ENCODE data around the gene CDC42BPG. TPM values are rescaled to one million over a fixed set of nuclear protein-coding genes. Genes with fewer than 3 reads are reported as not detected.

The CDC42BPG gene
- total RNA-seq, 2 experiments from 2014 or later: 0.42 to 1.3 TPM

DNA sequence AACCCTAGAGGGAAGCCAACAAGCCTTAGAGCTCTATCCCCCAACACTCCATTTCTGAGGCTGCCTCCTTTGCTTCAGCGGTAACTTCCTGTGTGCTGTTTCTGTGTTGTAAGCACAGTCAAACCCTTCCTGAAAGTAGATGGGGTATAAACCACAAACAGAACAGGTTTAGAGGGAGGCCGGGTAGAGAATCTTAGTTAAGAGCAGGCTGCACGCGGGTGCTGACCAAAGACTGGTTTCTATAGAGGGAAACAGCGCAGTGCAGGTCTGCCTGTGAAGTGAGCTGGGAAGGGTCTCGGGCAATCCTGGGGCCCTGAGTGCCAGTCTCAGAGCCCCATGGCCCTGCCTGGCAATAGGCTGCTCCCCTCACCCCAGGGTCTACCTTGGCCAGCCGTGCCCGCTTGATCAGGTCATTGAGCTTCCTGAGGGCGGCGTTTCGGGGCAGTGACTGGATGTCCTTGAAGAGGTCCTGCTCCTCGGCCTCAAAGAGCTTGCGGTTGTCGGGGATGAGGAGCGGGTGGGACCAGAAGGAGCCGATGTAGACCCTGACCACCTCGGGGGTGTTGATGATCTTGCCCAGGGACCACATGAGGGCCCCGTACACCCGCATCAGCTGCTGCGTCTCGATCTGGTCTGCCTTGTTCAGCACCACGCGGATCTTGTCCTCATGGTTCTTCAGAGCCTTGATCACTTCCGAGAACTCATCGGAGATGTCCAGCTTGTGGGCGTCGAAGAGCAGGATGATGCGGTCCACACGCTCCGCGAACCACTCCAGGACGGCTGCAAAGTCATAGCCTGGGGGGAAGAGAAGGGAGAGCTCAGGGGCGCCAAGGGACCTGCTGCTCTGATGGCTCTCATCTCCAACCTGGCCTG lies 15.3 kb upstream of the CDC42BPG start:
- CTCF ChIA-PET: interaction anchor here (0.6 to 32.1 kb wide), 6 partner anchors 10 to 96 kb away, joined by 3 to 732 read pairs (median 6); partner anchors contain the start of genes CDC42BPG and EHD1
- DNase-seq: peak; percentile 82
- POLR2A ChIA-PET: interaction anchor here (0.6 to 1.4 kb wide), 6 partner anchors 13 to 56 kb away, joined by 3 to 5 read pairs (median 3); no protein-coding TSS in a partner anchor
- Mint-ChIP-seq H3K4me1 (peaks cover 94% of the 10 kb centered on the region), H3K36me3 (ENCODE audit: low read depth) (peaks cover 62% of the 10 kb centered on the region), H3K27ac (peak overlapping the region; percentile 98), H3K4me3 (peak overlapping the region; percentile 74), H3K9me3 (no peaks in the 10 kb centered on the region), H3K27me3 (no peaks in the 10 kb centered on the region)

DNA sequence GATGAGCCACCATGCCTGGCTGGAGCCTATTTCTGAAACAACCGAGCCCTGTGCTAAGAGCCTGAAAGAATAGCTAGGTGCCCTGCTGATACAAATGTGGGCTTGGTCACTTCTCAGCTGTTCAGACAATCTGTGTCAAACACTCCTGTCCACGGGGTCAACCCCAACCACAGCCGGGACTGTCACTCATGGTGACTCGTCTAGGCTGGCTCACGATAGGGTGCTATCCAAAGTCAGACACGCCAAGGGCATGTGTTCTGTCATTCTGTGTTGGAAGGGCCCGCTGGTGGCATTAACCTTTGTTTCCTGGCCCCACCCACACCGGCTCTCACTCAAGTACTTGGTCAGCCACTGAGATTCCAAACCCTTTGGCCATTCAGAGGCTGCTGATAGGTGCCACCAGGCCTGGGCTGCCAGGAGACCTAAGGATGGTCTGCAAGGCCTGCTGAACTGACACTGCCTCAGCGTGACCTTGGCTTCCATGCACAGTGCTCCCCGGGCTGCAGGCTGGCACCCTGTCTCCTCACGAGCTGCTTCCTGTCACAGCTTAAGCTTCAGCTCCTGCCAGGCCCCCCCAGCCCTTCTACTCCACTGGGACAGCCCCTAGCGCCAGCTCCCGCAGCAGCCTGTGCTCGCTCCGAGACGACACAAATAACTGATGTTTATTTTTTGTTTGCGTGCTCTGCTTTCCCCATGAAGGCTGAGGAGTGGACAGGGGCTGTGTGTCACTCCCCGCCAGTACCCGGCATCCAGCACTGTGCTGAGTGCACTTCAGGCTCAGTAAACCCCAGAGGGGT lies 14.2 kb upstream of the CDC42BPG start:
- no peaks in the 10 kb centered on the region for H3K27me3 Mint-ChIP-seq
- no peaks in the 10 kb centered on the region for H3K9me3 Mint-ChIP-seq
- CTCF ChIA-PET: interaction anchor here (0.6 to 32.1 kb wide), 7 partner anchors 10 to 241 kb away, joined by 3 to 732 read pairs (median 4); partner anchors contain the start of genes CDC42BPG and EHD1
- H3K27ac Mint-ChIP-seq: peak overlapping the region; percentile 98
- peaks cover 94% of the 10 kb centered on the region for H3K4me1 Mint-ChIP-seq
- peaks cover 70% of the 10 kb centered on the region for H3K36me3 Mint-ChIP-seq (ENCODE audit: low read depth)
- POLR2A ChIA-PET: interaction anchor here (1.0 to 1.4 kb wide), 2 partner anchors 14 to 22 kb away, joined by 3 to 5 read pairs; no protein-coding TSS in a partner anchor
- DNase-seq: peak; percentile 73
- peak overlapping the region; percentile 74 for H3K4me3 Mint-ChIP-seq

DNA sequence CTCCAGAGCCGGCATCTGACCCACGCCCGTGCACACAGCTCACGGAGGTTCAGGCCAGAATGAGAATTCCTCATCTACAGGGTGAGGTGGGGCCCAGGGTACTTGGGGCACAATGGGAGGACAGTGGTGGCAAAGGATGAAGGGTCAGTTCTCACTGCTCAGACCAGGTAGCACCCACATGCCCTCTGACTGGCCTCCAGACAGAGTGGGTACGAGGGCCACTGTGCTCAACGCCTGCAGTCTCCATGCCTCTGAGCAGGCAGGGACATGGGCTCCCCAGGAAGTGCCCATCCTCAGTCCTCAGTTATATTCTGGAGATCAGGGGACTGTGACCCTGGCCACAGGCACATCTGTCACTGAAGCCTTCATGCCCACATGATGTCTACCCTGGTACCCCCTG lies 13.0 kb upstream of the CDC42BPG start:
- CTCF ChIA-PET: interaction anchor here (0.7 to 32.1 kb wide), 3 partner anchors 9 to 29 kb away, joined by 4 to 732 read pairs (median 232); partner anchors contain the start of genes CDC42BPG and EHD1
- H3K27me3 Mint-ChIP-seq: no peaks in the 10 kb centered on the region
- POLR2A ChIA-PET: no interaction called here
- H3K36me3 Mint-ChIP-seq (ENCODE audit: low read depth): peaks cover 77% of the 10 kb centered on the region
- H3K4me1 Mint-ChIP-seq: peaks cover 94% of the 10 kb centered on the region
- H3K27ac Mint-ChIP-seq: peak overlapping the region; percentile 79
- no peaks in the 10 kb centered on the region for H3K9me3 Mint-ChIP-seq
- H3K4me3 Mint-ChIP-seq: no peak overlapping the region
- DNase-seq: no peak

GRCh38 chr11:64856382-64857227 lies 12.2 kb upstream of the CDC42BPG start:
- peak overlapping the region; percentile 66 for H3K27ac Mint-ChIP-seq
- peaks cover 78% of the 10 kb centered on the region for H3K36me3 Mint-ChIP-seq (ENCODE audit: low read depth)
- H3K27me3 Mint-ChIP-seq: no peaks in the 10 kb centered on the region
- H3K4me1 Mint-ChIP-seq: peaks cover 95% of the 10 kb centered on the region
- no peaks in the 10 kb centered on the region for H3K9me3 Mint-ChIP-seq
- H3K4me3 Mint-ChIP-seq: no peak overlapping the region
- CTCF ChIA-PET: interaction anchor here (18.3 to 32.1 kb wide), 2 partner anchors 8 to 30 kb away, joined by 232 to 732 read pairs; partner anchors contain the start of genes CDC42BPG and EHD1
- no peak for DNase-seq
- POLR2A ChIA-PET: interaction anchor here (0.7 kb wide), 1 partner anchor 19 kb away, joined by 3 read pairs; no protein-coding TSS in a partner anchor

DNA sequence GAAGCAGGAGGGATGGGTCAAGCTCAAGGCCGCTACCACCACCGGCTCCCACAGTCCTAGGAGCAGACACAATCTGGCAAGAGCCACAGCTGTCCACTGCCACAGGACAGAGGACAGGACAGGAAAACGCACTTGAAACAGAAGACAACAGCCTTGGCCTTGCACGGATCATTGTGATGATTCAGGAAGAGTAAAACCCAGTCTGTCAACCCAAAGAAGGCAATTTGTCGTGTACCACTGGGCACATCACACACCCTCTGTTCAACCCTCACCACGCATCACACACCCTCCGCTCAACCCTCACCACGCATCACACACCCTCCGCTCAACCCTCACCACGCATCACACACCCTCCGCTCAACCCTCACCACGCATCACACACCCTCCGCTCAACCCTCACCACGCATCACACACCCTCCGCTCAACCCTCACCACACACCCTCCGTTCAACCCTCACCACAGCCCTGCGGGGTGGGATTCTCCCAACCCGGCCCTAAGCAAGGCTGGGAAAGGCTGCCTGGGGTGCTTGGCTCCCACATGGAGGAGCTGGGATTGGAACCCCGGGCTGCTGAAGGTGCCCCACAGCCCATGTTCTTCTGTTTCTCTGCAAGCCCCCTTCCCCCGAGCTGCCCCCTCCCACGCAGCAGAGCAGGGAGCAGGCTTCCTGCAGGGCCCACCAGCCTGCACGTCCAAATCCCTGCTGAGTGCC lies 11.3 kb upstream of the CDC42BPG start:
- peaks cover 95% of the 10 kb centered on the region for H3K4me1 Mint-ChIP-seq
- ChIA-PET CTCF (interaction anchor here (14.0 to 32.1 kb wide), 3 partner anchors 6 to 30 kb away, joined by 232 to 732 read pairs (median 232); partner anchors contain the start of genes CDC42BPG and EHD1), POLR2A (interaction anchor here (0.7 kb wide), 1 partner anchor 20 kb away, joined by 3 read pairs; no protein-coding TSS in a partner anchor)
- H3K4me3 Mint-ChIP-seq: no peak overlapping the region
- no peaks in the 10 kb centered on the region for H3K27me3 Mint-ChIP-seq
- H3K27ac Mint-ChIP-seq: peak overlapping the region; percentile 72
- no peaks in the 10 kb centered on the region for H3K9me3 Mint-ChIP-seq
- no peak for DNase-seq
- H3K36me3 Mint-ChIP-seq (ENCODE audit: low read depth): peaks cover 72% of the 10 kb centered on the region

GRCh38 chr11:64854534-64855502 lies 10.4 kb upstream of the CDC42BPG start:
- CTCF ChIA-PET: interaction anchor here (14.0 to 32.1 kb wide), 3 partner anchors 6 to 31 kb away, joined by 232 to 732 read pairs (median 232); partner anchors contain the start of genes CDC42BPG and EHD1

DNA sequence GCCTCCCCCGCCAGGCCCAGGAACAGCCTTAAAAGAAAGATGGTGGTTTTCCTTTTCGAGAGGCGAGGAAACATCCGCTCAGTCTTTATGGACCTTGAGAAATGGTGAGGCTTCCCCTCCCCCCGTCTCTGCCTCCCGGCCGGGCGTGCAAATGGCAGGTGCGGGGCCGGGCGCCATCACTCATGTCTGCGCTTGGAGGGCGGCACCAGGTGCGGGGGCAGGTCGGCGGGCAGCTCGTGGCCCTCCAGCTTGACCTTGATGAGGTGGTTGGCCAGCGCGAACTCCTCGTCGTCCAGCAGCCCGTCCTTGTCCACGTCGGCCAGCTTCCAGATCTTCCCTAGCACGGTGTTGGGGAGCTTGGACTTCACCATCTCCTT lies 9.7 kb upstream of the CDC42BPG start:
- ChIA-PET CTCF (interaction anchor here (0.6 to 32.1 kb wide), 5 partner anchors 5 to 294 kb away, joined by 4 to 732 read pairs (median 232); partner anchors contain the start of genes CDC42BPG and EHD1), POLR2A (no interaction called here)
- Mint-ChIP-seq H3K27me3 (no peaks in the 10 kb centered on the region), H3K36me3 (ENCODE audit: low read depth) (peaks cover 63% of the 10 kb centered on the region), H3K4me3 (no peak overlapping the region), H3K9me3 (no peaks in the 10 kb centered on the region), H3K4me1 (peaks cover 91% of the 10 kb centered on the region), H3K27ac (peak overlapping the region; percentile 54)
- no peak for DNase-seq

More at GRCh38 chr11:64854534-64855502, 10.4 kb upstream of the CDC42BPG start:
- no peak for DNase-seq
- Mint-ChIP-seq H3K4me3 (no peak overlapping the region), H3K4me1 (peaks cover 91% of the 10 kb centered on the region), H3K27ac (peak overlapping the region; percentile 72), H3K9me3 (no peaks in the 10 kb centered on the region), H3K27me3 (no peaks in the 10 kb centered on the region), H3K36me3 (ENCODE audit: low read depth) (peaks cover 68% of the 10 kb centered on the region)
- POLR2A ChIA-PET: no interaction called here

DNA sequence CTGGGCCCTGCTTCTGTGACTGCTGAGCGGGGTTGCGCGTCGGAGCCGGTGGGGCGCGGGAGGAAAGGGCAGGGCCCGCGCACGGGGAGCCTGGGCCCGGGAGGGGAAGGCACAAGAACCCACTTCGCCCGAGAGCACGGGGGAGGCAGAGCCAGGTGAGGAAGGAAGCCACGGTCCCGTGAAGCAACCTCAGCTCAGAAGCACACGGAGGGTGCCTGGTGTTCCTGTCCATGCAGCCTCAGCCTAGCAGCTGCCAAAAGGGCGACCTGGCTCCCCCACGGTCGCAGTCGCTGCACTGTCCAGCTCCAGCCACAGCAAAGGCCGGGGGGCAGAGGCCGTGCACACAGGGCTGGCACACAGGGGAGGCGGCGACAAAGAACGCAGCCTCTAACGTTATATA lies 9.3 kb upstream of the CDC42BPG start:
- ChIA-PET CTCF (interaction anchor here (0.6 to 32.1 kb wide), 7 partner anchors 5 to 294 kb away, joined by 3 to 732 read pairs (median 5); partner anchors contain the start of genes CDC42BPG and EHD1), POLR2A (no interaction called here)
- H3K27ac Mint-ChIP-seq: peak overlapping the region; percentile 88
- no peaks in the 10 kb centered on the region for H3K9me3 Mint-ChIP-seq
- H3K27me3 Mint-ChIP-seq: no peaks in the 10 kb centered on the region
- peaks cover 91% of the 10 kb centered on the region for H3K4me1 Mint-ChIP-seq
- no peak overlapping the region for H3K4me3 Mint-ChIP-seq
- H3K36me3 Mint-ChIP-seq (ENCODE audit: low read depth): peaks cover 59% of the 10 kb centered on the region
- no peak for DNase-seq

DNA sequence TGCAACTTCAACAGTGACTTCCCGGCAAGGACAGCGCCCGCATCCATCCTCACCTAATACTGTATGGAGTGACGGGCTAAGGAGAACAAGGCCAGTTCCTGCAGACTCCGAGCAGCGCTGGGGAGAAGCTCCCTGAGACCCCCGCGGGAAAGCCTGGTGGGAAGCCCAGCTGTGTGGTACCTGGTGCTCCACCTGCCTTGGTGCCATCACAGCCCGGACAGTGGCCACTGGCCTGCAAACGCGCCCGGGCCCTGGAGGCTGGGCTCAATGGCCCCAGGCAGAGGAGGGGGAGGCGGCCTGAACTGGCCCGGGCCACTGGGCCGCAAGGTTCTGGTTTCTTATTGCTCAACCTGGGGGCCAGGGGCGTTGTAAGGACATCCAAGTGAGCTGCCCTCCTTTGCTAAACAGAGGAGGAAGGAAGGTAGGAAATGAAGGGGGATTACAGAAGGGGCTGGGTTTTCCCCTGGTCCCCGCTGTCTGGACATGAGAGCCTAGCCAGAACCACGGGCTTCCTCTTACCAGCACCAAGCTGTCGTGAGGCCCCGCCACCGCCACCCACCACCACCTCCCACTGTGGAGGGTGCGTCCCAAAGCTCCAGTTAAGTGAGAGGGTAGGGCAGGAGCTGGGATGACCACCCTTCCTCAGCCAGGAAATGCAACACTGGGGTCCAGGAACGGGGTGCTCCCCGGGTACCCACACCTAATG lies 8.5 kb upstream of the CDC42BPG start:
- ChIA-PET POLR2A (no interaction called here), CTCF (interaction anchor here (0.9 to 32.1 kb wide), 7 partner anchors 4 to 258 kb away, joined by 3 to 732 read pairs (median 4); partner anchors contain the start of genes CDC42BPG and EHD1)
- Mint-ChIP-seq H3K4me3 (no peak overlapping the region), H3K9me3 (no peaks in the 10 kb centered on the region), H3K27ac (peak overlapping the region; percentile 88), H3K36me3 (ENCODE audit: low read depth) (peaks cover 55% of the 10 kb centered on the region), H3K4me1 (peaks cover 91% of the 10 kb centered on the region), H3K27me3 (no peaks in the 10 kb centered on the region)
- DNase-seq: no peak

DNA sequence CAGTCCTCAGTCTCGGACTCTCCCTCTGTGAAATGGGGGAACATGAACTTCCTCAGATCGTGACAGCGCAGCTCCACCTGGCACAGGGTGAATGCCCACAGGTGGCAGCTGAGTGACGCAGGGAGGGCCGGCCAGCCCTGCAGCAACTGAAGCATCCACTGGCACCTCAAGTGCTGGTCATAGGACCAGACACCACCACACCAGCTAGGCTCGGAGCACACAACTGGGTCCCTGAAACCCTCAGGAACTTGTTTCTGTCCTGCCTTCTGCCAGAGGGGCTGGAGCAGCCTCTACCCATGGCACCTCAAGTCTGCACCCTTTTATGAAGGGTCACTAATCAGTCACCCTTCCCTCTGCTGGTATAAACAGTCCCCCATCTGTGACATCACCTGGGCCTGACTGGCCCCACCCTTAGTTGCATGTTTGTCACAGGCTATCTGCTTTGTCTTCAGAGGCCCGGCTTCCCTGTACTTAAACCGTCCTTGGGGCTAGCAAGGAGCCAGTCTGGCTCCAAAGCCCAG lies 7.4 kb upstream of the CDC42BPG start:
- H3K27me3 Mint-ChIP-seq: no peaks in the 10 kb centered on the region
- ChIA-PET POLR2A (no interaction called here), CTCF (interaction anchor here (1.2 to 32.1 kb wide), 5 partner anchors 9 to 75 kb away, joined by 3 to 732 read pairs (median 4); partner anchors contain the start of gene EHD1)
- peaks cover 49% of the 10 kb centered on the region for H3K36me3 Mint-ChIP-seq (ENCODE audit: low read depth)
- no peak for DNase-seq
- H3K4me1 Mint-ChIP-seq: peaks cover 90% of the 10 kb centered on the region
- peak overlapping the region; percentile 35 for H3K4me3 Mint-ChIP-seq
- peak overlapping the region; percentile 88 for H3K27ac Mint-ChIP-seq
- H3K9me3 Mint-ChIP-seq: no peaks in the 10 kb centered on the region
